H9 (cell line): ENCODE results near the gene DLAT. TPM values are rescaled to one million over a fixed set of nuclear protein-coding genes. Genes with fewer than 3 reads are reported as not detected.
A peak's percentile ranks its signal among the peaks of the same experiment; 100 is the strongest.
"Not testable (repeated sequence)": the region's sequence is repeated elsewhere in the genome, so short reads cannot be mapped to it uniquely, and the experiment has no call there.

Source experiments
- DNase-seq: peaks from one replicate; pipeline ENCODE4 v3.0.0-alpha.2; 2017
- H2AFZ ChIP-seq: one replicate; pipeline ENCODE4 v1.6.1; 2013; ENCODE audit warnings: mild to moderate bottlenecking, low read length, control low read depth, moderate library complexity
- H2AK5ac ChIP-seq: 2 replicates; pipeline ENCODE4 v1.6.1; 2013; ENCODE audit warnings: low read length, control low read depth, mixed read lengths; ENCODE audit not compliant: insufficient read length
- H2BK120ac ChIP-seq: one replicate; pipeline ENCODE4 v1.6.1; 2013; ENCODE audit warnings: low read depth, mild to moderate bottlenecking, low read length, control low read depth, inconsistent platforms; ENCODE audit not compliant: poor library complexity, severe bottlenecking
- H2BK12ac ChIP-seq: 2 replicates; pipeline ENCODE4 v1.6.1; 2013; ENCODE audit warnings: low read length, control low read depth, mixed read lengths, low read depth; ENCODE audit not compliant: insufficient read length
- H2BK15ac ChIP-seq: 2 replicates; pipeline ENCODE4 v1.6.1; 2013; ENCODE audit warnings: low read depth, low read length, control low read depth
- H2BK20ac ChIP-seq: one replicate; pipeline ENCODE4 v1.6.1; 2013; ENCODE audit warnings: low read depth, mild to moderate bottlenecking, low read length, control low read depth, inconsistent platforms; ENCODE audit not compliant: poor library complexity, severe bottlenecking
- H2BK5ac ChIP-seq: 2 replicates; pipeline ENCODE4 v1.6.1; 2013; ENCODE audit warnings: low read length, control low read depth, mixed read lengths; ENCODE audit not compliant: insufficient read length
- H3K14ac ChIP-seq: 2 replicates; pipeline ENCODE4 v1.6.1; 2013; ENCODE audit warnings: low read length, control low read depth; ENCODE audit not compliant: insufficient read depth
- H3K18ac ChIP-seq: 2 replicates; pipeline ENCODE4 v1.6.1; 2013; ENCODE audit warnings: low read depth, mild to moderate bottlenecking, mixed read lengths, low read length, control low read depth; ENCODE audit not compliant: insufficient read length
- H3K23ac ChIP-seq: 2 replicates; pipeline ENCODE4 v1.6.1; 2013; ENCODE audit warnings: low read length, control low read depth, mixed read lengths, low read depth; ENCODE audit not compliant: insufficient read length
- H3K23me2 ChIP-seq: 2 replicates; pipeline ENCODE4 v1.6.1; 2013; ENCODE audit warnings: low read depth, mild to moderate bottlenecking, mixed read lengths, low read length, control low read depth; ENCODE audit not compliant: insufficient read length, poor library complexity, severe bottlenecking
- H3K27ac ChIP-seq: 2 replicates; pipeline ENCODE4 v1.5.1; 2013; ENCODE audit warnings: low read length, control low read depth, mixed read lengths, low read depth; ENCODE audit not compliant: insufficient read length
- H3K27me3 ChIP-seq: 2 replicates; pipeline ENCODE4 v1.6.1; 2013; ENCODE audit warnings: low read length, control low read depth, inconsistent platforms; ENCODE audit not compliant: insufficient read depth
- H3K4ac ChIP-seq: 2 replicates; pipeline ENCODE4 v1.6.1; 2013; ENCODE audit warnings: low read depth, mild to moderate bottlenecking, control low read depth, inconsistent platforms, low read length, moderate library complexity
- H3K4me1 ChIP-seq: 2 replicates; pipeline ENCODE4 v1.6.1; 2013; ENCODE audit warnings: low read length, control low read depth, inconsistent platforms; ENCODE audit not compliant: insufficient read depth
- H3K4me2 ChIP-seq: 2 replicates; pipeline ENCODE4 v1.6.1; 2013; ENCODE audit warnings: low read length, control low read depth, mixed read lengths; ENCODE audit not compliant: insufficient read length, insufficient read depth
- H3K56ac ChIP-seq: 2 replicates; pipeline ENCODE4 v1.6.1; 2013; ENCODE audit warnings: low read depth, mild to moderate bottlenecking, mixed read lengths, low read length, control low read depth; ENCODE audit not compliant: insufficient read length
- H3K79me1 ChIP-seq: 2 replicates; pipeline ENCODE4 v1.6.1; 2013; ENCODE audit warnings: low read depth, mild to moderate bottlenecking, moderate library complexity, low read length, control low read depth, inconsistent platforms; ENCODE audit not compliant: insufficient read depth, poor library complexity, severe bottlenecking
- H3K79me2 ChIP-seq: 2 replicates; pipeline ENCODE4 v1.6.1; 2013; ENCODE audit warnings: low read length, control low read depth, inconsistent platforms; ENCODE audit not compliant: insufficient read depth
- H3K9ac ChIP-seq: 2 replicates; pipeline ENCODE4 v1.6.1; 2013; ENCODE audit warnings: low read length, control low read depth, mixed read lengths; ENCODE audit not compliant: insufficient read length; ENCODE audit errors: extremely low read depth
- H3K9me3 ChIP-seq: one replicate; pipeline ENCODE4 v1.6.1; 2013; ENCODE audit warnings: low read depth, low read length, inconsistent platforms; ENCODE audit not compliant: control insufficient read depth
- H3T11ph ChIP-seq: one replicate; pipeline ENCODE4 v1.6.1; 2013; ENCODE audit warnings: mild to moderate bottlenecking, low read length, control low read depth, inconsistent platforms
- H4K20me1 ChIP-seq: one replicate; pipeline ENCODE4 v1.6.1; 2013; ENCODE audit not compliant: control insufficient read depth, insufficient read length, insufficient read depth
- H4K5ac ChIP-seq: 2 replicates; pipeline ENCODE4 v1.6.1; 2013; ENCODE audit warnings: low read depth, mild to moderate bottlenecking, mixed read lengths, low read length, control low read depth; ENCODE audit not compliant: insufficient read length
- H4K8ac ChIP-seq: replicated peaks from 2 replicates; pipeline ENCODE4 v1.6.1; 2013; ENCODE audit warnings: low read length, control low read depth, mixed read lengths, low read depth; ENCODE audit not compliant: insufficient read length
- H4K91ac ChIP-seq: 2 replicates; pipeline ENCODE4 v1.6.1; 2013; ENCODE audit warnings: low read depth, mild to moderate bottlenecking, moderate library complexity, mixed read lengths, low read length, control low read depth; ENCODE audit not compliant: insufficient read length
- H3K27ac Mint-ChIP-seq, 3 experiments: 2 replicates in 2 of 3; 3 replicates in 1 of 3; pipeline ENCODE4 v1.8.0; 2020 to 2021; ENCODE audit warnings: mixed read lengths in 3 of 3, mild to moderate bottlenecking in 1 of 3, moderate library complexity in 1 of 3
- H3K27me3 Mint-ChIP-seq: 2 replicates; pipeline ENCODE4 v1.8.0; 2021; ENCODE audit warnings: low read depth, mild to moderate bottlenecking, moderate library complexity, mixed read lengths
- H3K36me3 Mint-ChIP-seq, 3 experiments: 2 replicates in 2 of 3; 3 replicates in 1 of 3; pipeline ENCODE4 v1.8.0; 2020 to 2021; ENCODE audit warnings: low read depth in 3 of 3, mixed read lengths in 3 of 3; ENCODE audit not compliant: insufficient read depth in 1 of 3
- H3K4me1 Mint-ChIP-seq, 2 experiments: 2 replicates each; pipeline ENCODE4 v1.8.0; 2020; ENCODE audit warnings: mixed read lengths in 2 of 2
- H3K4me3 Mint-ChIP-seq, 2 experiments: 2 replicates in 1 of 2; 3 replicates in 1 of 2; pipeline ENCODE4 v1.8.0; 2020 to 2021; ENCODE audit warnings: mild to moderate bottlenecking in 2 of 2, mixed read lengths in 2 of 2, moderate library complexity in 1 of 2
- H3K9me3 Mint-ChIP-seq, 2 experiments: 2 replicates in 1 of 2; 3 replicates in 1 of 2; pipeline ENCODE4 v1.8.0; 2020; ENCODE audit warnings: mild to moderate bottlenecking in 2 of 2, mixed read lengths in 2 of 2, moderate library complexity in 1 of 2
- CTCF ChIP-seq: fragments of 200-600 bp; sonication (generic); conservative IDR thresholded peaks from 3 replicates; pipeline ENCODE4 v1.8.0; 2021; ENCODE audit warnings: antibody characterized with exemption, mild to moderate bottlenecking
- WGBS: extraction: QIAGEN DNeasy Blood & Tissue Kit; methylation state at CpG from one replicate; pipeline ENCODE4 v1.1.7; 2013; ENCODE audit warnings: missing lambda C conversion rate, low lambda C conversion rate, mixed read lengths; ENCODE audit not compliant: insufficient read length; ENCODE audit errors: extremely low coverage; 5-methylcytosine and 5-hydroxymethylcytosine counted together
- total RNA-seq: library from RNA; stranded (reverse); gene quantifications from 2 replicates; pipeline ENCODE4 v1.2.1, GENCODE V29; 2021

The DLAT gene
- total RNA-seq, 1 experiment from 2014 or later: 58.4 TPM

- no CpG with 5 or more reads among the region's 5 CpGs for WGBS
- H3K9me3 Mint-ChIP-seq, H3K27ac Mint-ChIP-seq: not testable (repeated sequence)
These were observed 28.5 kb upstream of the DLAT start for GRCh38 chr11:111996669-111997068.

More at GRCh38 chr11:111996669-111997068, 28.5 kb upstream of the DLAT start:
- H2AFZ ChIP-seq, H3K14ac ChIP-seq, H3K9ac ChIP-seq, H2BK15ac ChIP-seq, H3K9me3 ChIP-seq, H2BK20ac ChIP-seq, H2BK5ac ChIP-seq, H3K4ac ChIP-seq, H3K27me3 ChIP-seq, H4K20me1 ChIP-seq, H3K56ac ChIP-seq, H4K5ac ChIP-seq, H4K91ac ChIP-seq, H3K27ac ChIP-seq, H3K23ac ChIP-seq, H3K4me3 Mint-ChIP-seq, DNase-seq, H2BK120ac ChIP-seq, H2BK12ac ChIP-seq, H3K4me1 Mint-ChIP-seq, H2AK5ac ChIP-seq, H3K79me1 ChIP-seq, H3K79me2 ChIP-seq, H3K27me3 Mint-ChIP-seq, H3K4me2 ChIP-seq, H4K8ac ChIP-seq, H3K18ac ChIP-seq, H3K4me1 ChIP-seq, H3K23me2 ChIP-seq, H3T11ph ChIP-seq: not testable (repeated sequence)
- peak; percentile 54 for TF ChIP-seq CTCF
- H3K36me3 Mint-ChIP-seq: peaks cover 4 to 52% (median 51%) of the 10 kb centered on the region in 3 experiments; a peak in 6 of 7 replicates
